WTC11 (cell line): ENCODE data around the gene CSNK1G1. TPM values are rescaled to one million over a fixed set of nuclear protein-coding genes. Genes with fewer than 3 reads are reported as not detected.

Experiments used
- ATAC-seq: fragments of 200-7000 bp; cut with Tn5 transposase; 2 replicates; pipeline ENCODE4 v1.10.0; 2021; ENCODE audit warnings: mild to moderate bottlenecking, moderate library complexity
- CTCF ChIA-PET: fragments of 300-600 bp; sonication (Branson Sonifier 250); formaldehyde crosslinking; loops from one replicate; lab custom pipeline; 2021; ENCODE audit warnings: antibody characterized with exemption; lab: Charles Lee
- POLR2A ChIA-PET: fragments of 350-600 bp; sonication (Branson Sonifier 250); formaldehyde crosslinking; loops from one replicate; lab custom pipeline; 2021; ENCODE audit warnings: antibody characterized with exemption; lab: Charles Lee
- DNase-seq: peaks from one replicate; pipeline ENCODE4 v3.0.0; 2021; ENCODE audit warnings: low spot score
- H3K27ac Mint-ChIP-seq: 2 replicates; pipeline ENCODE4 v1.8.0; 2021; ENCODE audit warnings: mixed read lengths
- H3K27me3 Mint-ChIP-seq: 2 replicates; pipeline ENCODE4 v1.8.0; 2021; ENCODE audit warnings: low read depth, mild to moderate bottlenecking, moderate library complexity, mixed read lengths
- H3K36me3 Mint-ChIP-seq: 2 replicates; pipeline ENCODE4 v1.8.0; 2021; ENCODE audit warnings: mixed read lengths
- H3K4me1 Mint-ChIP-seq: 2 replicates; pipeline ENCODE4 v1.8.0; 2022; ENCODE audit warnings: mixed read lengths
- H3K4me3 Mint-ChIP-seq: 2 replicates; pipeline ENCODE4 v1.8.0; 2021; ENCODE audit warnings: mild to moderate bottlenecking, moderate library complexity, mixed read lengths
- H3K9me3 Mint-ChIP-seq: 2 replicates; pipeline ENCODE4 v1.8.0; 2021; ENCODE audit warnings: mixed read lengths
- ELF4 ChIP-seq: sonication (generic); formaldehyde crosslinking; IDR thresholded peaks from 2 replicates; pipeline ENCODE4 v1.8.1; 2022; ENCODE audit warnings: low read depth, mild to moderate bottlenecking, moderate library complexity, missing genetic modification reagents
- ESRRA ChIP-seq: sonication (generic); formaldehyde crosslinking; IDR thresholded peaks from 2 replicates; pipeline ENCODE4 v1.8.1; 2022; ENCODE audit warnings: mild to moderate bottlenecking, missing genetic modification reagents, borderline replicate concordance
- FOXK1 ChIP-seq: sonication (generic); formaldehyde crosslinking; IDR thresholded peaks from 2 replicates; pipeline ENCODE4 v1.8.0; 2022; ENCODE audit warnings: mild to moderate bottlenecking, moderate library complexity, missing genetic modification reagents
- HMGA2 ChIP-seq: fragments of 250-450 bp; sonication (Bioruptor Pico); IDR thresholded peaks from 2 replicates; pipeline ENCODE4 v1.4.0; 2021; ENCODE audit warnings: mild to moderate bottlenecking, moderate library complexity
- JAZF1 ChIP-seq: fragments of 250-450 bp; sonication (Bioruptor Pico); IDR thresholded peaks from 2 replicates; pipeline ENCODE4 v1.9.0; 2021; ENCODE audit warnings: moderate library complexity, mild to moderate bottlenecking, inconsistent platforms
- NFYB ChIP-seq: sonication (generic); formaldehyde crosslinking; conservative IDR thresholded peaks from 2 replicates; pipeline ENCODE4 v1.8.0; 2022; ENCODE audit warnings: low read depth, missing genetic modification reagents
- NR2C2 ChIP-seq: sonication (generic); formaldehyde crosslinking; IDR thresholded peaks from 2 replicates; pipeline ENCODE4 v1.8.0; 2022; ENCODE audit warnings: mild to moderate bottlenecking, missing genetic modification reagents
- RELA ChIP-seq: sonication (generic); formaldehyde crosslinking; IDR thresholded peaks from 2 replicates; pipeline ENCODE4 v1.8.1; 2022; ENCODE audit warnings: missing genetic modification reagents, mild to moderate bottlenecking, borderline replicate concordance
- SMAD4 ChIP-seq: sonication (generic); formaldehyde crosslinking; IDR thresholded peaks from 2 replicates; pipeline ENCODE4 v1.8.0; 2022; ENCODE audit warnings: mild to moderate bottlenecking, missing genetic modification reagents
- SOX15 ChIP-seq: fragments of 250-450 bp; sonication (Bioruptor Pico); IDR thresholded peaks from 2 replicates; pipeline ENCODE4 v1.9.0; 2021; ENCODE audit warnings: mild to moderate bottlenecking
- TEAD4 ChIP-seq: sonication (generic); formaldehyde crosslinking; IDR thresholded peaks from 2 replicates; pipeline ENCODE4 v1.8.0; 2022; ENCODE audit warnings: mild to moderate bottlenecking, missing genetic modification reagents
- ZNF121 ChIP-seq: sonication (generic); formaldehyde crosslinking; IDR thresholded peaks from 2 replicates; pipeline ENCODE4 v1.8.0; 2023; ENCODE audit warnings: missing genetic modification reagents
- ZNF138 ChIP-seq: sonication (generic); formaldehyde crosslinking; conservative IDR thresholded peaks from 2 replicates; pipeline ENCODE4 v1.8.1; 2022; ENCODE audit warnings: mild to moderate bottlenecking, moderate library complexity, missing genetic modification reagents
- ZNF263 ChIP-seq: sonication (generic); formaldehyde crosslinking; IDR thresholded peaks from 2 replicates; pipeline ENCODE4 v1.8.1; 2022; ENCODE audit warnings: low read depth, mild to moderate bottlenecking, moderate library complexity, missing genetic modification reagents
- total RNA-seq: library from RNA; stranded (reverse); gene quantifications from 3 replicates; pipeline ENCODE4 v1.2.3, GENCODE V29; 2021
- TF ChIP-seq, protein P1 (sequence below): sonication (generic); formaldehyde crosslinking; IDR thresholded peaks from 2 replicates; pipeline ENCODE4 v1.8.0; 2022; ENCODE audit warnings: mild to moderate bottlenecking, missing genetic modification reagents
- TF ChIP-seq, protein P2 (sequence below): sonication (generic); formaldehyde crosslinking; IDR thresholded peaks from 2 replicates; pipeline ENCODE4 v1.8.0; 2023; ENCODE audit warnings: missing genetic modification reagents
- TF ChIP-seq, protein P3 (sequence below): sonication (generic); formaldehyde crosslinking; IDR thresholded peaks from 2 replicates; pipeline ENCODE4 v1.8.0; 2022; ENCODE audit warnings: mild to moderate bottlenecking, missing genetic modification reagents
- TF ChIP-seq, protein P4 (sequence below): sonication (generic); formaldehyde crosslinking; IDR thresholded peaks from 2 replicates; pipeline ENCODE4 v1.8.0; 2023; ENCODE audit warnings: missing genetic modification reagents, mild to moderate bottlenecking, borderline replicate concordance
- TF ChIP-seq, protein P5 (sequence below): fragments of 250-450 bp; sonication (Bioruptor Pico); IDR thresholded peaks from 2 replicates; pipeline ENCODE4 v1.9.0; 2021; ENCODE audit warnings: moderate library complexity, mild to moderate bottlenecking, inconsistent platforms, borderline replicate concordance
- TF ChIP-seq, protein P6 (sequence below): fragments of 250-450 bp; sonication (Bioruptor Pico); IDR thresholded peaks from 2 replicates; pipeline ENCODE4 v1.9.0; 2021; ENCODE audit warnings: mild to moderate bottlenecking, borderline replicate concordance

The CSNK1G1 gene
- total RNA-seq, 1 experiment from 2014 or later = 19.3 TPM

DNA sequence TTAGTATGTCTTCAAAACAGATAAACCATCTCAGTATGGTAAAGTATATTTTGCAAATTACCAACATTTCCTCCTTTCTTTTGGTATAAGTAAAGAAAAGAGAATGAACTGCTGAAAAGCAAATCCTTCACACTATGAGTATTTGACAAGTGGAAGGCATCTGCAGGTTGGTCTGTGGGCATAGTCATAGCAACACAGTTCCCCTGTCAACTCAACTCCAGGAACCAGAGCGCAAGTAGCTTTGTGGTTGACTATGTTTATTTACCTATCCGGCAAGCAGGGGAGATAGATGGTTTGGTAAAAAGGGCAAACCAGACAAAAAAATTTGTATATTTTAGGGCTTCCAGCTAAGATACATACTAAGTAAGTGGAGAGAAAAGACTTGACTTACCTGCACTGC is 104.9 kb downstream of the CSNK1G1 start (continued):
- TF ChIP-seq ELF4 (CRISPR knock-in tag) = no peak
- TF ChIP-seq, protein P1, sequence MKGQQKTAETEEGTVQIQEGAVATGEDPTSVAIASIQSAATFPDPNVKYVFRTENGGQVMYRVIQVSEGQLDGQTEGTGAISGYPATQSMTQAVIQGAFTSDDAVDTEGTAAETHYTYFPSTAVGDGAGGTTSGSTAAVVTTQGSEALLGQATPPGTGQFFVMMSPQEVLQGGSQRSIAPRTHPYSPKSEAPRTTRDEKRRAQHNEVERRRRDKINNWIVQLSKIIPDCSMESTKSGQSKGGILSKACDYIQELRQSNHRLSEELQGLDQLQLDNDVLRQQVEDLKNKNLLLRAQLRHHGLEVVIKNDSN (CRISPR knock-in tag) = no peak

DNA sequence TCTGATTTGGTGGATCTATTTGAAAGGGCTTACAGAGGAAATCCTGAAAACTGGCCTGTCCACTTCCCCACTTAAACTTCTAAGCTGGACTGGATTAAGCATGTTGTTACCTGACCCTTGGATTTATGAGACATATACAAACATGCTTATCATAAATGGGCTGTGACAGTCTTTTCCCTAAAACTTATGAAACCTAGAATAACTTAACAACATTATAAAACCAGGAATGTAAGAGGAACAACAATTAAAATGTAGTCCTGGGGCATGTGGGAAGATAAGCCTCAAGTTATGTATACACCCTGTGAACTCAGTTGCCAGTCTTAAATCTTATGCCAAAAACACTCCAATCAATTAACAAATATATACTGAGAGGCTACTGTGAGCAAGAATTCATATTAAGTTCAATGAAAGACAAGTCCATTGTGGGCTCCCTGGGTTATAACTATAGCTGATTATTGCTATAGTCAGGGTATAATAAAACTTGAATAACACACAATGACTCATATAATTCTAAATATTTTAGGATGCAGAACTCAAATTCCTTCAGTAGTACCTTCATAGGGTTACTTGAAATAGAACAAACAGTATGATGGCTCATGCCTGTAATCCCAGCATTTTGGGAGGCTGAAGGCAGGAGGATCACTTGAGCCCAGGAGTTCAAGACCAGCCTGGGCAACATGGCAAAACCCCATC is 105.9 kb downstream of the CSNK1G1 start:
- Mint-ChIP-seq H3K9me3 (no peaks in the 10 kb centered on the region), H3K36me3 (0 out of 2 replicates have a peak, but pooled peaks cover 2% of the 10 kb centered on the region), H3K4me3 (no peak overlapping the region), H3K4me1 (peaks cover 20% of the 10 kb centered on the region)
- DNase-seq (no peak), ATAC-seq (no peak)
- CTCF ChIA-PET = no interaction called here
- TF ChIP-seq, protein P2, sequence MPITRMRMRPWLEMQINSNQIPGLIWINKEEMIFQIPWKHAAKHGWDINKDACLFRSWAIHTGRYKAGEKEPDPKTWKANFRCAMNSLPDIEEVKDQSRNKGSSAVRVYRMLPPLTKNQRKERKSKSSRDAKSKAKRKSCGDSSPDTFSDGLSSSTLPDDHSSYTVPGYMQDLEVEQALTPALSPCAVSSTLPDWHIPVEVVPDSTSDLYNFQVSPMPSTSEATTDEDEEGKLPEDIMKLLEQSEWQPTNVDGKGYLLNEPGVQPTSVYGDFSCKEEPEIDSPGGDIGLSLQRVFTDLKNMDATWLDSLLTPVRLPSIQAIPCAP (CRISPR knock-in tag) = no peak
- TF ChIP-seq NFYB (CRISPR knock-in tag) (no peak), TEAD4 (CRISPR knock-in tag) (no peak), ESRRA (CRISPR knock-in tag) (no peak), SOX15 (CRISPR knock-in tag) (no peak), NR2C2 (CRISPR knock-in tag) (no peak), HMGA2 (CRISPR knock-in tag) (no peak), ZNF263 (CRISPR knock-in tag) (no peak), ZNF121 (CRISPR knock-in tag) (no peak), ZNF138 (CRISPR knock-in tag) (no peak), RELA (CRISPR knock-in tag) (no peak), JAZF1 (CRISPR knock-in tag) (no peak), SMAD4 (no peak), FOXK1 (CRISPR knock-in tag) (no peak)
- TF ChIP-seq, protein P3, sequence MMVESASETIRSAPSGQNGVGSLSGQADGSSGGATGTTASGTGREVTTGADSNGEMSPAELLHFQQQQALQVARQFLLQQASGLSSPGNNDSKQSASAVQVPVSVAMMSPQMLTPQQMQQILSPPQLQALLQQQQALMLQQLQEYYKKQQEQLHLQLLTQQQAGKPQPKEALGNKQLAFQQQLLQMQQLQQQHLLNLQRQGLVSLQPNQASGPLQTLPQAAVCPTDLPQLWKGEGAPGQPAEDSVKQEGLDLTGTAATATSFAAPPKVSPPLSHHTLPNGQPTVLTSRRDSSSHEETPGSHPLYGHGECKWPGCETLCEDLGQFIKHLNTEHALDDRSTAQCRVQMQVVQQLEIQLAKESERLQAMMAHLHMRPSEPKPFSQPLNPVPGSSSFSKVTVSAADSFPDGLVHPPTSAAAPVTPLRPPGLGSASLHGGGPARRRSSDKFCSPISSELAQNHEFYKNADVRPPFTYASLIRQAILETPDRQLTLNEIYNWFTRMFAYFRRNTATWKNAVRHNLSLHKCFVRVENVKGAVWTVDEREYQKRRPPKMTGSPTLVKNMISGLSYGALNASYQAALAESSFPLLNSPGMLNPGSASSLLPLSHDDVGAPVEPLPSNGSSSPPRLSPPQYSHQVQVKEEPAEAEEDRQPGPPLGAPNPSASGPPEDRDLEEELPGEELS (CRISPR knock-in tag) = no peak
- TF ChIP-seq, protein P4, sequence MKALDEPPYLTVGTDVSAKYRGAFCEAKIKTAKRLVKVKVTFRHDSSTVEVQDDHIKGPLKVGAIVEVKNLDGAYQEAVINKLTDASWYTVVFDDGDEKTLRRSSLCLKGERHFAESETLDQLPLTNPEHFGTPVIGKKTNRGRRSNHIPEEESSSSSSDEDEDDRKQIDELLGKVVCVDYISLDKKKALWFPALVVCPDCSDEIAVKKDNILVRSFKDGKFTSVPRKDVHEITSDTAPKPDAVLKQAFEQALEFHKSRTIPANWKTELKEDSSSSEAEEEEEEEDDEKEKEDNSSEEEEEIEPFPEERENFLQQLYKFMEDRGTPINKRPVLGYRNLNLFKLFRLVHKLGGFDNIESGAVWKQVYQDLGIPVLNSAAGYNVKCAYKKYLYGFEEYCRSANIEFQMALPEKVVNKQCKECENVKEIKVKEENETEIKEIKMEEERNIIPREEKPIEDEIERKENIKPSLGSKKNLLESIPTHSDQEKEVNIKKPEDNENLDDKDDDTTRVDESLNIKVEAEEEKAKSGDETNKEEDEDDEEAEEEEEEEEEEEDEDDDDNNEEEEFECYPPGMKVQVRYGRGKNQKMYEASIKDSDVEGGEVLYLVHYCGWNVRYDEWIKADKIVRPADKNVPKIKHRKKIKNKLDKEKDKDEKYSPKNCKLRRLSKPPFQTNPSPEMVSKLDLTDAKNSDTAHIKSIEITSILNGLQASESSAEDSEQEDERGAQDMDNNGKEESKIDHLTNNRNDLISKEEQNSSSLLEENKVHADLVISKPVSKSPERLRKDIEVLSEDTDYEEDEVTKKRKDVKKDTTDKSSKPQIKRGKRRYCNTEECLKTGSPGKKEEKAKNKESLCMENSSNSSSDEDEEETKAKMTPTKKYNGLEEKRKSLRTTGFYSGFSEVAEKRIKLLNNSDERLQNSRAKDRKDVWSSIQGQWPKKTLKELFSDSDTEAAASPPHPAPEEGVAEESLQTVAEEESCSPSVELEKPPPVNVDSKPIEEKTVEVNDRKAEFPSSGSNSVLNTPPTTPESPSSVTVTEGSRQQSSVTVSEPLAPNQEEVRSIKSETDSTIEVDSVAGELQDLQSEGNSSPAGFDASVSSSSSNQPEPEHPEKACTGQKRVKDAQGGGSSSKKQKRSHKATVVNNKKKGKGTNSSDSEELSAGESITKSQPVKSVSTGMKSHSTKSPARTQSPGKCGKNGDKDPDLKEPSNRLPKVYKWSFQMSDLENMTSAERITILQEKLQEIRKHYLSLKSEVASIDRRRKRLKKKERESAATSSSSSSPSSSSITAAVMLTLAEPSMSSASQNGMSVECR (CRISPR knock-in tag) = no peak
- TF ChIP-seq, protein P5, sequence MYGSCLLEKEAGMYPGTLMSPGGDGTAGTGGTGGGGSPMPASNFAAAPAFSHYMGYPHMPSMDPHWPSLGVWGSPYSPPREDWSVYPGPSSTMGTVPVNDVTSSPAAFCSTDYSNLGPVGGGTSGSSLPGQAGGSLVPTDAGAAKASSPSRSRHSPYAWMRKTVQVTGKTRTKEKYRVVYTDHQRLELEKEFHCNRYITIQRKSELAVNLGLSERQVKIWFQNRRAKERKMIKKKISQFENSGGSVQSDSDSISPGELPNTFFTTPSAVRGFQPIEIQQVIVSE = no peak
- TF ChIP-seq, protein P6, sequence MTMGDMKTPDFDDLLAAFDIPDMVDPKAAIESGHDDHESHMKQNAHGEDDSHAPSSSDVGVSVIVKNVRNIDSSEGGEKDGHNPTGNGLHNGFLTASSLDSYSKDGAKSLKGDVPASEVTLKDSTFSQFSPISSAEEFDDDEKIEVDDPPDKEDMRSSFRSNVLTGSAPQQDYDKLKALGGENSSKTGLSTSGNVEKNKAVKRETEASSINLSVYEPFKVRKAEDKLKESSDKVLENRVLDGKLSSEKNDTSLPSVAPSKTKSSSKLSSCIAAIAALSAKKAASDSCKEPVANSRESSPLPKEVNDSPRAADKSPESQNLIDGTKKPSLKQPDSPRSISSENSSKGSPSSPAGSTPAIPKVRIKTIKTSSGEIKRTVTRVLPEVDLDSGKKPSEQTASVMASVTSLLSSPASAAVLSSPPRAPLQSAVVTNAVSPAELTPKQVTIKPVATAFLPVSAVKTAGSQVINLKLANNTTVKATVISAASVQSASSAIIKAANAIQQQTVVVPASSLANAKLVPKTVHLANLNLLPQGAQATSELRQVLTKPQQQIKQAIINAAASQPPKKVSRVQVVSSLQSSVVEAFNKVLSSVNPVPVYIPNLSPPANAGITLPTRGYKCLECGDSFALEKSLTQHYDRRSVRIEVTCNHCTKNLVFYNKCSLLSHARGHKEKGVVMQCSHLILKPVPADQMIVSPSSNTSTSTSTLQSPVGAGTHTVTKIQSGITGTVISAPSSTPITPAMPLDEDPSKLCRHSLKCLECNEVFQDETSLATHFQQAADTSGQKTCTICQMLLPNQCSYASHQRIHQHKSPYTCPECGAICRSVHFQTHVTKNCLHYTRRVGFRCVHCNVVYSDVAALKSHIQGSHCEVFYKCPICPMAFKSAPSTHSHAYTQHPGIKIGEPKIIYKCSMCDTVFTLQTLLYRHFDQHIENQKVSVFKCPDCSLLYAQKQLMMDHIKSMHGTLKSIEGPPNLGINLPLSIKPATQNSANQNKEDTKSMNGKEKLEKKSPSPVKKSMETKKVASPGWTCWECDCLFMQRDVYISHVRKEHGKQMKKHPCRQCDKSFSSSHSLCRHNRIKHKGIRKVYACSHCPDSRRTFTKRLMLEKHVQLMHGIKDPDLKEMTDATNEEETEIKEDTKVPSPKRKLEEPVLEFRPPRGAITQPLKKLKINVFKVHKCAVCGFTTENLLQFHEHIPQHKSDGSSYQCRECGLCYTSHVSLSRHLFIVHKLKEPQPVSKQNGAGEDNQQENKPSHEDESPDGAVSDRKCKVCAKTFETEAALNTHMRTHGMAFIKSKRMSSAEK = no peak
- TF ChIP-seq, all 79 proteins: peak for 0
- Mint-ChIP-seq H3K27ac (no peak overlapping the region), H3K27me3 (no peaks in the 10 kb centered on the region)
- POLR2A ChIA-PET = no interaction called here
